ENCODE results near the gene LCN2.

The LCN2 gene

GRCh38 chr9:128190013-128190412 lies 40.8 kb downstream of the LCN2 start:
- H3K9me2 ChIP-seq (replicated peaks; ENCODE audit: insufficient read depth, low read length) = no peaks in the 10 kb centered on the region
- peak overlapping the region; percentile 91; the same call in 1 of the 2 replicates for H3K4me2 ChIP-seq (ENCODE audit: low read depth, low read length)
- H3K4me3 ChIP-seq (ENCODE audit: low read length) = peak overlapping the region; percentile 66; the same call in 1 of the 2 replicates

GRCh38 chr9:128190516-128191405 lies 41.5 kb downstream of the LCN2 start:
- H3K4me3 ChIP-seq (ENCODE audit: low read length) = peak overlapping the region; percentile 66
- TF ChIP-seq EZH2phosphoT487 (IDR thresholded peaks at IDR 0.05; ENCODE audit: low read length) (no peak), CTCF (IDR thresholded peaks at IDR 0.05; ENCODE audit: low read length) (no peak), EZH2 (optimal IDR thresholded peaks at IDR 0.05; ENCODE audit: low read depth, low read length) (no peak)
- H3F3A ChIP-seq (ENCODE audit: insufficient read depth, low read length) = peaks cover 8% of the 10 kb centered on the region; the same call in 1 of the 2 replicates
- peak overlapping the region; percentile 99 for H2AFZ ChIP-seq (ENCODE audit: low read length)
- no peaks in the 10 kb centered on the region for H3K36me3 ChIP-seq (replicated peaks; ENCODE audit: insufficient read depth, low read length)
- no peaks in the 10 kb centered on the region for H4K20me1 ChIP-seq (ENCODE audit: insufficient read depth, low read length)
- H3K27me3 ChIP-seq (replicated peaks; ENCODE audit: insufficient read depth, low read length) = no peaks in the 10 kb centered on the region
- H3K9ac ChIP-seq (ENCODE audit: low read length) = peak overlapping the region; percentile 75
- no peaks in the 10 kb centered on the region for H3K9me2 ChIP-seq (replicated peaks; ENCODE audit: insufficient read depth, low read length)
- H3K27ac ChIP-seq (ENCODE audit: low read length) = no peak overlapping the region
- peaks cover 6% of the 10 kb centered on the region; the same call in 1 of the 2 replicates for H3K4me1 ChIP-seq (ENCODE audit: low read length)
- no peak for DNase-seq
- peak overlapping the region; percentile 91 for H3K4me2 ChIP-seq (ENCODE audit: low read depth, low read length)
- no peaks in the 10 kb centered on the region for H3K9me3 ChIP-seq (replicated peaks; ENCODE audit: insufficient read depth, low read length)
- H3K79me2 ChIP-seq (ENCODE audit: low read length) = peaks cover 17% of the 10 kb centered on the region

More at GRCh38 chr9:128190013-128190412, 40.8 kb downstream of the LCN2 start:
- H3K27ac ChIP-seq (ENCODE audit: low read length) = no peak overlapping the region
- peak overlapping the region; percentile 75; the same call in 1 of the 2 replicates for H3K9ac ChIP-seq (ENCODE audit: low read length)
- no peak overlapping the region for H2AFZ ChIP-seq (ENCODE audit: low read length)
- peaks cover 17% of the 10 kb centered on the region for H3K79me2 ChIP-seq (ENCODE audit: low read length)
- no peaks in the 10 kb centered on the region for H3K36me3 ChIP-seq (replicated peaks; ENCODE audit: insufficient read depth, low read length)
- no peaks in the 10 kb centered on the region for H4K20me1 ChIP-seq (ENCODE audit: insufficient read depth, low read length)
- H3K4me1 ChIP-seq (ENCODE audit: low read length) = peaks cover 6% of the 10 kb centered on the region; the same call in 1 of the 2 replicates
- H3K27me3 ChIP-seq (replicated peaks; ENCODE audit: insufficient read depth, low read length) = no peaks in the 10 kb centered on the region
- DNase-seq = no peak
- TF ChIP-seq EZH2phosphoT487 (IDR thresholded peaks at IDR 0.05; ENCODE audit: low read length) (no peak), EZH2 (optimal IDR thresholded peaks at IDR 0.05; ENCODE audit: low read depth, low read length) (no peak), CTCF (IDR thresholded peaks at IDR 0.05; ENCODE audit: low read length) (no peak)
- H3K9me3 ChIP-seq (replicated peaks; ENCODE audit: insufficient read depth, low read length) = no peaks in the 10 kb centered on the region
- H3F3A ChIP-seq (ENCODE audit: insufficient read depth, low read length) = peaks cover 8% of the 10 kb centered on the region; the same call in 1 of the 2 replicates

- Histone ChIP-seq H3K9me3 (replicated peaks; ENCODE audit: insufficient read depth, low read length) (no peaks in the 10 kb centered on the region), H3K36me3 (replicated peaks; ENCODE audit: insufficient read depth, low read length) (no peaks in the 10 kb centered on the region), H3K4me3 (ENCODE audit: low read length) (peak within 1 kb of the TSS; percentile 66), H2AFZ (ENCODE audit: low read length) (peak within 1 kb of the TSS; percentile 99), H3K27ac (ENCODE audit: low read length) (peak within 1 kb of the TSS; percentile 1; the same call in 1 of the 2 replicates), H3K4me1 (ENCODE audit: low read length) (peaks cover 6% of the 10 kb centered on the region; the same call in 1 of the 2 replicates), H3K4me2 (ENCODE audit: low read depth, low read length) (peak within 1 kb of the TSS; percentile 91), H3K27me3 (replicated peaks; ENCODE audit: insufficient read depth, low read length) (no peaks in the 10 kb centered on the region), H3K9me2 (replicated peaks; ENCODE audit: insufficient read depth, low read length) (no peaks in the 10 kb centered on the region), H3F3A (ENCODE audit: insufficient read depth, low read length) (peaks cover 8% of the 10 kb centered on the region; the same call in 1 of the 2 replicates), H3K9ac (ENCODE audit: low read length) (peak within 1 kb of the TSS; percentile 75), H4K20me1 (ENCODE audit: insufficient read depth, low read length) (no peaks in the 10 kb centered on the region), H3K79me2 (ENCODE audit: low read length) (peaks cover 17% of the 10 kb centered on the region)
- TF ChIP-seq EZH2phosphoT487 (IDR thresholded peaks at IDR 0.05; ENCODE audit: low read length) (no peak), CTCF (IDR thresholded peaks at IDR 0.05; ENCODE audit: low read length) (peak; percentile 66), EZH2 (optimal IDR thresholded peaks at IDR 0.05; ENCODE audit: low read depth, low read length) (no peak)
- DNase-seq = peak; percentile 86
Measured at GRCh38 chr9:128191406-128192046, 42.3 kb downstream of the LCN2 start, which contains the start of gene CIZ1. Gene CIZ1 (minus strand): TSS chr9:128191572. CDS start chr9:128190857, 715 bp downstream.
